Dermis blood vessel endothelial cell (primary cell): Measurements from ENCODE around the gene WFS1. TPM values are rescaled to one million over a fixed set of nuclear protein-coding genes. Genes with fewer than 3 reads are reported as not detected.
A peak's percentile ranks its signal among the peaks of the same experiment; 100 is the strongest.

Source experiments
- DNase-seq: peaks from one replicate; pipeline ENCODE4 v3.0.0; 2010
- total RNA-seq: library from RNA; depleted of rRNA; stranded (reverse); fragments of >200 nt; gene quantifications from 2 replicates; pipeline ENCODE4 v1.2.3, GENCODE V29; 2014

Gene WFS1, protein sequence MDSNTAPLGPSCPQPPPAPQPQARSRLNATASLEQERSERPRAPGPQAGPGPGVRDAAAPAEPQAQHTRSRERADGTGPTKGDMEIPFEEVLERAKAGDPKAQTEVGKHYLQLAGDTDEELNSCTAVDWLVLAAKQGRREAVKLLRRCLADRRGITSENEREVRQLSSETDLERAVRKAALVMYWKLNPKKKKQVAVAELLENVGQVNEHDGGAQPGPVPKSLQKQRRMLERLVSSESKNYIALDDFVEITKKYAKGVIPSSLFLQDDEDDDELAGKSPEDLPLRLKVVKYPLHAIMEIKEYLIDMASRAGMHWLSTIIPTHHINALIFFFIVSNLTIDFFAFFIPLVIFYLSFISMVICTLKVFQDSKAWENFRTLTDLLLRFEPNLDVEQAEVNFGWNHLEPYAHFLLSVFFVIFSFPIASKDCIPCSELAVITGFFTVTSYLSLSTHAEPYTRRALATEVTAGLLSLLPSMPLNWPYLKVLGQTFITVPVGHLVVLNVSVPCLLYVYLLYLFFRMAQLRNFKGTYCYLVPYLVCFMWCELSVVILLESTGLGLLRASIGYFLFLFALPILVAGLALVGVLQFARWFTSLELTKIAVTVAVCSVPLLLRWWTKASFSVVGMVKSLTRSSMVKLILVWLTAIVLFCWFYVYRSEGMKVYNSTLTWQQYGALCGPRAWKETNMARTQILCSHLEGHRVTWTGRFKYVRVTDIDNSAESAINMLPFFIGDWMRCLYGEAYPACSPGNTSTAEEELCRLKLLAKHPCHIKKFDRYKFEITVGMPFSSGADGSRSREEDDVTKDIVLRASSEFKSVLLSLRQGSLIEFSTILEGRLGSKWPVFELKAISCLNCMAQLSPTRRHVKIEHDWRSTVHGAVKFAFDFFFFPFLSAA
- total RNA-seq, result 74.7 and 116 TPM in 2 replicates

GRCh38 chr4:6269616-6270511, at the start of gene WFS1:
Gene WFS1, plus strand, starts transcription at chr4:6269850. Its CDS starts 7,606 bp downstream, at chr4:6277456.
- DNase-seq, result peak; percentile 99

GRCh38 chr4:6221301-6221850, 48.3 kb upstream of the WFS1 start:
- DNase-seq, result no peak

DNA sequence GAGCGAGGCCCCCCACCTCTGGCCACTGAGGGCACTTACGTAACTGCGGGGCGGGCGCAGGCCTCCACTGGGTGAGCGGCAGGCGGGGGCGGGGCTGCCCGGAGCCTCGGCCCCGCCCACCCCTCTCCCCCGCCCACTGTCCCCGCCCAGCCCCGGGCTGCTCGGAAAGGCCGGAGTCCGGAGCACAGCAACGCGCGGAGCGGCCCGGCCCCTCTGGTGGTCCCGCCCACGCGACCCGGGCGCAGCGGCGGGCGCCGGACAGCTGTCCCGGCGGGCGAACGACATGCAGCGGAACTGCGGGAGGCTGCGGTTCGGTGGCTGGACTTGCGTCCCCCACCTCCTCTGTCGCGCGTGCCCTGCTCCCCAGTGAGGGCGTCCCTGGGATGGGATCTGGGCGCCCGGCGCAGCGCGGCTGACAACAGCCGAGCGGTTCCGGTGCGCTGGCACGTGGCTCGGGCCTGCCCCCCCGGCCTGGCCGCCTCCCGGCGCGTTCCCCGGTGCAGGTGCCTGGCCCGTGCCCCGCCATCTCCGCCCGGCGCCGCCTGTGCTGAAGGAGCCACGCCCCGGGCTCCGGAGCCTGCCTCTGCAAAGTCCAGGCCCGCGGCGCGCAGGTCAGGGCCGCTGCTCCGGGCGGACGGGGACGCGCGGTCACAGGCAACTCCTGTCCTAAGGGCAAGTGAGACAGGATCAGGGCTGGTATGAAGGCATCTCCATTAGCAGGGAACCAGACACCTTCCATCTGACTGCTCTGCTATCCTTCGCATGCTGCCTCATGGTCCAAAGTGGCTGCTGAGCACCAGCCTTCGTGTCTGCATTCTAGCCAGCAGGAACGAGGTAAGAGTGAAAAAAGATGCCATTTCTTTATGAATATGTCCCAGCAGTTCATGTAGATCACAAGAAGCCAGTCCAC, 47.5 kb upstream of the WFS1 start:
- DNase-seq, result peak; percentile 43

- DNase-seq, result peak; percentile 28
Measured at GRCh38 chr4:6222761-6223292, 46.8 kb upstream of the WFS1 start.

- no peak for DNase-seq
Measured at GRCh38 chr4:6224735-6225134, 44.9 kb upstream of the WFS1 start.

- DNase-seq, result peak; percentile 53
Measured at GRCh38 chr4:6225469-6225868, 44.2 kb upstream of the WFS1 start.

DNA sequence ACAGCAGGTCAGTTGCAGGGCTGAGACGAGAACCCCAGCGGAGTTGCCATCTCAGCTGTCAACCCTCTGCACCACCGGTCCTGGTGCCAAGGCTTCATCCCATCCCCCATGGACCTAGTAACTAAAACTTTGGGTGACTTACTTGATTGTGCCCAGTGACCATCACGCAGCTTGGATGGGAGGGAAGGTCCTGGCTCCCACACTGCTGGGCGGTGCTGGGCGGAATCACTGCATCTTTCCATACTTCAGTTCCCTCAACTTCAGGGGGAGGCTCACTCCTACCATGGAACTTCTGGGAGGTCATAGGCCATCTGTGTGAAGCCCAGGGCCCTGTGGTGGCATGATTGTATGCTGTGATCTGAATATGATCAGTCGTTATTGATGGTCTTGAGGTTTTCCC, 43.1 kb upstream of the WFS1 start:
- no peak for DNase-seq

DNA sequence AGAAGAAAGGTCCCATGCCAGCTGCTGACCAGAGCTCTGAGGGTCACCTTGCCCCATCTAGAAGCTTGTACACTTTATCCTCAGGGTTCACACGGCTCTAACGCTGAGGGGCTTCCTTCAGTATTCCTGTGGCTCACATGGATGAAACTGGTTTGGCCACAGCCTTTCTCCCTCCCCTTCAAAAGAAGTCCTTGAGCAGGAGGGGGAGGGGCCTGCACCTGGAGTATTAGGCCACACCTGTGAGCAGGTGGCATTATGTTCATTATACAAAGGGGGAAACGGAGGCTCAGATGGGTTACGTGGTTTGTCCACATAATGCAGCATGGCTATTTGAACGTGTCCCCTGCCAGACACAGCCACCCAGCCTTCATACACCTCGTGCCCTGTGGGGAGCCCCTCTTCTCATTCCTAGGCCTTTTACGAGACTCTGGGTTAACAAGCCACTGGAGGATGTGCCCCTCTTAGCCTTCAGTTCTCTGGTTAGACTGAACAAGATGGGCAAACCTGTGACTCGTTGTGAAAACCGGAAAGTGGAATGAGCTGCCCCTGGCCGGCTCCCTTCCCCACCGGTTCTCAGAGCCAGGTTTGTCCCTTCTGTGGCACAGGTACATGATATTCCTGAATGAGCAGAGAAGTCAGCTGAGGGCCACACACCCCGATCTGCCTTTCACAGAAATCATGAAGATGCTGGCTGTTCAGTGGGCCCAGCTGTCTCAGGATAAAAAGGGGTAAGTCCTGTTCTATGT, 42.1 kb upstream of the WFS1 start:
- DNase-seq, result no peak

- no peak for DNase-seq
Measured at GRCh38 chr4:6228158-6229067, 41.2 kb upstream of the WFS1 start.

DNA sequence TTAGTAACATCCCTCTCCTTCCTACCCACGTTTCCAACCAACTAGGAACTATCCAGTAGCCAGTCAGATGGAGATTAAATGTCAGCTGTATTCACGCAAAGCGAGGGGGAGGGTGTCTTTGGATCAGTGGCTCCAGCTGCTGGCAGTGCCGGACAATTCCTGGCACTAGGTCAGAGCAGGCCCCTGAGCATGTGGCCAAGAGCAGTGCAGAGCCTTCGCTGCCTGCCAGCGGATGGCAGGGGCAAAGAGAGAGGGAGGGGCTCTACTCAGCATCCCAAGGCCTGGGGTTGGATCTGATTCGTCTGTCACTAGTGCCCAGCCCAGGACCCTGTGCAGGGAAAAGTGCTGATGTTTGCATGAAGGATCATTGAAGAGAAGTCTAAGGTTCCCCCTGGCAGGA, 40.6 kb upstream of the WFS1 start:
- no peak for DNase-seq

DNA sequence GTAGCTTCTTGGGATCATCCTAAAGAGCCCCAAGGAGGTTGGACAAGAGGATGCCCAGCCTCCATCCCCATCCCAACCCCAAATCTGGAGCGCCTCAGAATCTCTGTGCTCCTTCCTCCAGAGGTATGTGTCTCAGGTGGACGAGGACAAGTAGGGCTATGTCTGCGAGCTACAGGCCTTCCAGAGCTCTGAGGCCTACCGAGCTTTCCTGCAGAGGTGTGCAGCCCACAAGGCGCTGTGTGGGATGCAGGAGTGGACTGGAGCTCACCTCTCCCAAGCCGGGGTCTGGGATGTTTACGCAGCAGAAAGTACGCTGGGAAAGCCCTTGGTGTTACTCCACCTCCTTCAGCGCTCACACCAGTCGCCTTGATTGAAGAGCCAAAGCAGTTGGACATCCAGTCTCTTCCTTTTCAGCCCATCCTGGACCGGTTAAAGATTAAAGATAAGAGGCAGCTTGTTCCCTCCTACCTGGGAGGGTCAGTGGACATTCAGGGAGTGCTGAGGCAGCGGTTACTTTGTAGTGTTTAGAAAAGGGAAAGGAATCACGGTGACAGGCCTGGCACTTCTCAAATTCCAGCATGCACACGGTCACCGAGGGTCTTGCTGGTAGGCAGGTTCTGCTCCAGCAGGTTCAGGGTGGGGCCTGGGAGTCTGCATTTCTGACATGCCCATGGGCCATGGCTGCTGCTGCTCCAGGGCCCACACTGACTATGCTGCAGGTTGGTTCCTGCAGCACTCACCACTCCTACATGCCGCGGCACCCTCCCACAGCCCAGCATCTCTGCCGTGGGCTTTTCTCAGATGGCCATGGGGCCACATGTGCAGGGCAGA, 39.8 kb upstream of the WFS1 start:
- DNase-seq, result no peak

DNA sequence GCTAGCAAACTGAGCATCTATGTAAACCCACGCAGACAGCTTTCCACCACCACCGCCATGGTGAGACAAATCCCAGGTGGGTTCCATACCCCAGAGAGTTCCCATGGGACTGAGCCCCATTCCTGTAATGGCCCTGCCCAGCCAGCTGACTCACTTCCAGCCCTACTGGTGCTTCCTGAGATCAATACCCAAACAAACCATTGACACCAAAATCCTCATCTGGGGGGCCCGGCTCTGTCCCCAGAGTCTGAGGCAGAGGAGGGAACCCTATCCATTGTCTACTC, 39.2 kb upstream of the WFS1 start:
- no peak for DNase-seq

GRCh38 chr4:6230827-6231662, 38.6 kb upstream of the WFS1 start:
- no peak for DNase-seq

DNA sequence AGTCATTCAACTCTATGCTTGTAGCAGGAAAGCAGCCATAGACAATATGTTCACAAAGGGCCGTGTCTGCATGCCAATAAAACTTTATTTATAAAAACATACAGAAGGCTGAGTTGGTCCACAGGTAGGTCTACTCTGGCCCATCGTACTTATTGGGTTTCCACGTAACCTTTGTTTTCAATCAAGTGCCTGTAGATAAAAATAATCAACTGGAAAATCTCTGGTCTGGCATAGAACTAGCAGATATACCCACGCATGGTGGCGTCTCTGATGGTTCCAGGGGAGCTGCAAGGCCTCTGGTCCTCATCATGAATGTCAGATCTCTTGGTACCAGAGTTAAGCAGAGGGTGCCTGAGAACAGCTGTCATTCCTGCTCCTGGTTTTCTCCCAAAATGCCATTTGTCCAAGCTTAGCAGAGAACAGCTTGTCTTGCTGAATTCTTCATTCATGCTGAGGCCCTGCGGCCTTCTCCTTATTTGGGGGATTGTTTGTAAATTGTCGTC, 37.9 kb upstream of the WFS1 start:
- DNase-seq, result no peak

- DNase-seq, result no peak
Measured at GRCh38 chr4:6232836-6233785, 36.5 kb upstream of the WFS1 start.

GRCh38 chr4:6233929-6234328, 35.7 kb upstream of the WFS1 start:
- no peak for DNase-seq
